HG02678 (cell line): ENCODE data around the gene CABP4.

ENCODE experiments used
- ATAC-seq: cut with Tn5 transposase; IDR thresholded peaks from one replicate; pipeline ENCODE4 v1.9.1; 2021; ENCODE audit warnings: mild to moderate bottlenecking, moderate library complexity; ENCODE audit not compliant: unreplicated experiment

The CABP4 gene

DNA sequence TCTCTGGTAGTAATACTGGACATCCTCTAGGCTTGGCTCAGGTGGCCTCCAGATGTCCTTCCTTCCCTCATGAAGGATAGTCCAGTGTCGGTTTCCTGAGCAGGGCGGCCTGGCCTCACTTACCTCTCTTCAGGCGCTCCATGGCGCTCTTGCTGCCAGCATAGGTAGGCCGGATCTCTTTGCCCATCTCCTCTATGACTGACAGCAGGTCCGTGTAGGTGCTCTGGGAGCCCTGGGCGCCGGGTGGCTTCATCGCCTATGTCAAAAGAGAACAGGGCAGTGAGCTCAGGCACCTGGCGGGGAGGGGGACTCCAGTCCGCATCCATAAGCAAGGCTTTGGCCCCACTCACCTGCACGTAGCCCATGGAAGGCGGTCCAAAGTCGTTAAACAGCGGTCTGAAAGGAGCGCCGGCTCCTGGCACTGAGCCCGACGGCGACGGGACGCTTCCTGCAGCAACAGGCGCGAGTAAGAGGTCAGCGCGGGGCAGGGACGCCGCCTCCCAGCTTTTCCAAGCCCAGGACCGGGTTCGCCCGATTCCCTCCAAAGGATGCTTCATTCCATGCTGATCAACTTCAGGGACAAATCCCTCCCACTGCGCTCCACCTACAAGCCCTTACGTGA is 52.2 kb downstream of the CABP4 start:
- no peak for ATAC-seq

- ATAC-seq = peak; percentile 77
Measured at GRCh38 chr11:67507864-67508485, 52.8 kb downstream of the CABP4 start, which contains the start of gene CDK2AP2. CDK2AP2 (minus strand) TSS chr11:67508162; CDS start chr11:67508082, 80 bp downstream.

- ATAC-seq = peak; percentile 41
Measured at GRCh38 chr11:67508486-67509121, 53.5 kb downstream of the CABP4 start.

GRCh38 chr11:67510023-67510345 is 54.8 kb downstream of the CABP4 start:
- no peak for ATAC-seq
